H9 (cell line): ENCODE data around the gene GXYLT2. TPM values are rescaled to one million over a fixed set of nuclear protein-coding genes. Genes with fewer than 3 reads are reported as not detected.

ENCODE experiments used
- DNase-seq: peaks from one replicate; pipeline ENCODE4 v3.0.0-alpha.2; 2017
- H2AFZ ChIP-seq: one replicate; pipeline ENCODE4 v1.6.1; 2013; ENCODE audit warnings: mild to moderate bottlenecking, low read length, control low read depth, moderate library complexity
- H2AK5ac ChIP-seq: 2 replicates; pipeline ENCODE4 v1.6.1; 2013; ENCODE audit warnings: low read length, control low read depth, mixed read lengths; ENCODE audit not compliant: insufficient read length
- H2BK120ac ChIP-seq: one replicate; pipeline ENCODE4 v1.6.1; 2013; ENCODE audit warnings: low read depth, mild to moderate bottlenecking, low read length, control low read depth, inconsistent platforms; ENCODE audit not compliant: poor library complexity, severe bottlenecking
- H2BK12ac ChIP-seq: 2 replicates; pipeline ENCODE4 v1.6.1; 2013; ENCODE audit warnings: low read length, control low read depth, mixed read lengths, low read depth; ENCODE audit not compliant: insufficient read length
- H2BK15ac ChIP-seq: 2 replicates; pipeline ENCODE4 v1.6.1; 2013; ENCODE audit warnings: low read depth, low read length, control low read depth
- H2BK20ac ChIP-seq: one replicate; pipeline ENCODE4 v1.6.1; 2013; ENCODE audit warnings: low read depth, mild to moderate bottlenecking, low read length, control low read depth, inconsistent platforms; ENCODE audit not compliant: poor library complexity, severe bottlenecking
- H2BK5ac ChIP-seq: 2 replicates; pipeline ENCODE4 v1.6.1; 2013; ENCODE audit warnings: low read length, control low read depth, mixed read lengths; ENCODE audit not compliant: insufficient read length
- H3K14ac ChIP-seq: 2 replicates; pipeline ENCODE4 v1.6.1; 2013; ENCODE audit warnings: low read length, control low read depth; ENCODE audit not compliant: insufficient read depth
- H3K18ac ChIP-seq: 2 replicates; pipeline ENCODE4 v1.6.1; 2013; ENCODE audit warnings: low read depth, mild to moderate bottlenecking, mixed read lengths, low read length, control low read depth; ENCODE audit not compliant: insufficient read length
- H3K23ac ChIP-seq: 2 replicates; pipeline ENCODE4 v1.6.1; 2013; ENCODE audit warnings: low read length, control low read depth, mixed read lengths, low read depth; ENCODE audit not compliant: insufficient read length
- H3K23me2 ChIP-seq: 2 replicates; pipeline ENCODE4 v1.6.1; 2013; ENCODE audit warnings: low read depth, mild to moderate bottlenecking, mixed read lengths, low read length, control low read depth; ENCODE audit not compliant: insufficient read length, poor library complexity, severe bottlenecking
- H3K27ac ChIP-seq: 2 replicates; pipeline ENCODE4 v1.5.1; 2013; ENCODE audit warnings: low read length, control low read depth, mixed read lengths, low read depth; ENCODE audit not compliant: insufficient read length
- H3K27me3 ChIP-seq: 2 replicates; pipeline ENCODE4 v1.6.1; 2013; ENCODE audit warnings: low read length, control low read depth, inconsistent platforms; ENCODE audit not compliant: insufficient read depth
- H3K4ac ChIP-seq: 2 replicates; pipeline ENCODE4 v1.6.1; 2013; ENCODE audit warnings: low read depth, mild to moderate bottlenecking, control low read depth, inconsistent platforms, low read length, moderate library complexity
- H3K4me1 ChIP-seq: 2 replicates; pipeline ENCODE4 v1.6.1; 2013; ENCODE audit warnings: low read length, control low read depth, inconsistent platforms; ENCODE audit not compliant: insufficient read depth
- H3K4me2 ChIP-seq: 2 replicates; pipeline ENCODE4 v1.6.1; 2013; ENCODE audit warnings: low read length, control low read depth, mixed read lengths; ENCODE audit not compliant: insufficient read length, insufficient read depth
- H3K56ac ChIP-seq: 2 replicates; pipeline ENCODE4 v1.6.1; 2013; ENCODE audit warnings: low read depth, mild to moderate bottlenecking, mixed read lengths, low read length, control low read depth; ENCODE audit not compliant: insufficient read length
- H3K79me1 ChIP-seq: 2 replicates; pipeline ENCODE4 v1.6.1; 2013; ENCODE audit warnings: low read depth, mild to moderate bottlenecking, moderate library complexity, low read length, control low read depth, inconsistent platforms; ENCODE audit not compliant: insufficient read depth, poor library complexity, severe bottlenecking
- H3K79me2 ChIP-seq: 2 replicates; pipeline ENCODE4 v1.6.1; 2013; ENCODE audit warnings: low read length, control low read depth, inconsistent platforms; ENCODE audit not compliant: insufficient read depth
- H3K9ac ChIP-seq: 2 replicates; pipeline ENCODE4 v1.6.1; 2013; ENCODE audit warnings: low read length, control low read depth, mixed read lengths; ENCODE audit not compliant: insufficient read length; ENCODE audit errors: extremely low read depth
- H3K9me3 ChIP-seq: one replicate; pipeline ENCODE4 v1.6.1; 2013; ENCODE audit warnings: low read depth, low read length, inconsistent platforms; ENCODE audit not compliant: control insufficient read depth
- H3T11ph ChIP-seq: one replicate; pipeline ENCODE4 v1.6.1; 2013; ENCODE audit warnings: mild to moderate bottlenecking, low read length, control low read depth, inconsistent platforms
- H4K20me1 ChIP-seq: one replicate; pipeline ENCODE4 v1.6.1; 2013; ENCODE audit not compliant: control insufficient read depth, insufficient read length, insufficient read depth
- H4K5ac ChIP-seq: 2 replicates; pipeline ENCODE4 v1.6.1; 2013; ENCODE audit warnings: low read depth, mild to moderate bottlenecking, mixed read lengths, low read length, control low read depth; ENCODE audit not compliant: insufficient read length
- H4K8ac ChIP-seq: replicated peaks from 2 replicates; pipeline ENCODE4 v1.6.1; 2013; ENCODE audit warnings: low read length, control low read depth, mixed read lengths, low read depth; ENCODE audit not compliant: insufficient read length
- H4K91ac ChIP-seq: 2 replicates; pipeline ENCODE4 v1.6.1; 2013; ENCODE audit warnings: low read depth, mild to moderate bottlenecking, moderate library complexity, mixed read lengths, low read length, control low read depth; ENCODE audit not compliant: insufficient read length
- H3K27ac Mint-ChIP-seq, 3 experiments: 2 replicates in 2 of 3; 3 replicates in 1 of 3; pipeline ENCODE4 v1.8.0; 2020 to 2021; ENCODE audit warnings: mixed read lengths in 3 of 3, mild to moderate bottlenecking in 1 of 3, moderate library complexity in 1 of 3
- H3K27me3 Mint-ChIP-seq: 2 replicates; pipeline ENCODE4 v1.8.0; 2021; ENCODE audit warnings: low read depth, mild to moderate bottlenecking, moderate library complexity, mixed read lengths
- H3K36me3 Mint-ChIP-seq, 3 experiments: 2 replicates in 2 of 3; 3 replicates in 1 of 3; pipeline ENCODE4 v1.8.0; 2020 to 2021; ENCODE audit warnings: low read depth in 3 of 3, mixed read lengths in 3 of 3; ENCODE audit not compliant: insufficient read depth in 1 of 3
- H3K4me1 Mint-ChIP-seq, 2 experiments: 2 replicates each; pipeline ENCODE4 v1.8.0; 2020; ENCODE audit warnings: mixed read lengths in 2 of 2
- H3K4me3 Mint-ChIP-seq, 2 experiments: 2 replicates in 1 of 2; 3 replicates in 1 of 2; pipeline ENCODE4 v1.8.0; 2020 to 2021; ENCODE audit warnings: mild to moderate bottlenecking in 2 of 2, mixed read lengths in 2 of 2, moderate library complexity in 1 of 2
- H3K9me3 Mint-ChIP-seq, 2 experiments: 2 replicates in 1 of 2; 3 replicates in 1 of 2; pipeline ENCODE4 v1.8.0; 2020; ENCODE audit warnings: mild to moderate bottlenecking in 2 of 2, mixed read lengths in 2 of 2, moderate library complexity in 1 of 2
- CTCF ChIP-seq: fragments of 200-600 bp; sonication (generic); conservative IDR thresholded peaks from 3 replicates; pipeline ENCODE4 v1.8.0; 2021; ENCODE audit warnings: antibody characterized with exemption, mild to moderate bottlenecking
- WGBS: extraction: QIAGEN DNeasy Blood & Tissue Kit; methylation state at CpG from one replicate; pipeline ENCODE4 v1.1.7; 2013; ENCODE audit warnings: missing lambda C conversion rate, low lambda C conversion rate, mixed read lengths; ENCODE audit not compliant: insufficient read length; ENCODE audit errors: extremely low coverage; 5-methylcytosine and 5-hydroxymethylcytosine counted together
- total RNA-seq: library from RNA; stranded (reverse); gene quantifications from 2 replicates; pipeline ENCODE4 v1.2.1, GENCODE V29; 2021

Gene GXYLT2
- total RNA-seq, 1 experiment from 2014 or later, result 2.0 TPM

GRCh38 chr3:72844436-72844993 is 43.3 kb upstream of the GXYLT2 start:
- Histone ChIP-seq H3K9ac (no peak overlapping the region), H2BK12ac (no peak overlapping the region), H3K4me2 (no peak overlapping the region), H2BK5ac (no peak overlapping the region), H3T11ph (no peak overlapping the region), H4K20me1 (no peaks in the 10 kb centered on the region), H3K23me2 (peaks cover 12% of the 10 kb centered on the region), H3K23ac (no peak overlapping the region), H3K4ac (no peak overlapping the region), H2BK20ac (no peak overlapping the region), H4K91ac (no peak overlapping the region), H3K9me3 (no peaks in the 10 kb centered on the region), H3K4me1 (no peaks in the 10 kb centered on the region), H3K27me3 (peaks cover 2% of the 10 kb centered on the region; the same call in 1 of the 2 replicates), H3K79me1 (no peaks in the 10 kb centered on the region), H3K14ac (no peak overlapping the region), H3K27ac (no peak overlapping the region), H3K18ac (no peak overlapping the region), H3K56ac (no peak overlapping the region), H2AK5ac (no peak overlapping the region), H4K8ac (no peak overlapping the region), H2BK120ac (no peak overlapping the region), H3K79me2 (no peaks in the 10 kb centered on the region; the same call in 1 of the 2 replicates), H2BK15ac (no peak overlapping the region), H4K5ac (no peak overlapping the region), H2AFZ (no peak overlapping the region)
- H3K27me3 Mint-ChIP-seq, result peaks cover 16% of the 10 kb centered on the region
- TF ChIP-seq CTCF, result no peak
- no peak for DNase-seq
- peaks cover 17 to 25% of the 10 kb centered on the region in 2 experiments for H3K4me1 Mint-ChIP-seq
- WGBS, result 100% methylated on average over 1 of the region's 1 CpG
- H3K36me3 Mint-ChIP-seq, result peaks cover 17 to 29% (median 27%) of the 10 kb centered on the region in 3 experiments; a peak in 6 of 7 replicates
- peaks cover 2 to 5% of the 10 kb centered on the region in 2 experiments; a peak in 2 of 5 replicates for H3K9me3 Mint-ChIP-seq
- H3K27ac Mint-ChIP-seq, result no peak overlapping the region
- no peak overlapping the region for H3K4me3 Mint-ChIP-seq
